SK-N-SH (cell line): ENCODE results near the gene VPS26B.
A peak's percentile ranks its signal among the peaks of the same experiment; 100 is the strongest.

ENCODE experiments used
- CHD2 ChIP-seq: fragments of 150-350 bp; IDR thresholded peaks from 2 replicates; pipeline ENCODE4 v1.6.1; 2018; ENCODE audit warnings: low read length; ENCODE audit not compliant: partially characterized antibody
- GABPA ChIP-seq: IDR thresholded peaks from 2 replicates; pipeline ENCODE4 v1.4.0; 2012; ENCODE audit warnings: low read depth, mild to moderate bottlenecking
- NFIC ChIP-seq: IDR thresholded peaks from 2 replicates; pipeline ENCODE4 v1.4.0; 2012; ENCODE audit warnings: borderline replicate concordance
- POLR2AphosphoS5 ChIP-seq: IDR thresholded peaks from 2 replicates; pipeline ENCODE4 v1.6.1; 2012; ENCODE audit warnings: low read depth, low read length
- RAD21 ChIP-seq: IDR thresholded peaks from 2 replicates; pipeline ENCODE4 v1.6.1; 2012; ENCODE audit warnings: mild to moderate bottlenecking, low read length
- RFX5 ChIP-seq: IDR thresholded peaks from 2 replicates; pipeline ENCODE4 v1.6.1; 2012; ENCODE audit warnings: mild to moderate bottlenecking, improper control_type of control experiment, low read length
- TF ChIP-seq, protein P1 (sequence below): IDR thresholded peaks from 2 replicates; pipeline ENCODE4 v1.4.0; 2012; ENCODE audit warnings: low read depth, borderline replicate concordance
- TF ChIP-seq, protein P2 (sequence below): fragments of 200-600 bp; sonication (generic); IDR thresholded peaks from 2 replicates; pipeline ENCODE4 v1.6.1; 2017; ENCODE audit warnings: antibody characterized with exemption, mild to moderate bottlenecking, moderate library complexity
- TF ChIP-seq, protein P3 (sequence below): fragments of 150-350 bp; IDR thresholded peaks from 2 replicates; pipeline ENCODE4 v1.6.1; 2017; ENCODE audit warnings: antibody characterized with exemption, low read length, low read depth, borderline replicate concordance
- TF ChIP-seq, protein P4 (sequence below): IDR thresholded peaks from 2 replicates; pipeline ENCODE4 v1.6.1; 2012; ENCODE audit warnings: mild to moderate bottlenecking, low read depth, low read length, moderate library complexity
- TF ChIP-seq, protein P5 (sequence below): IDR thresholded peaks from 2 replicates; pipeline ENCODE4; 2012

DNA sequence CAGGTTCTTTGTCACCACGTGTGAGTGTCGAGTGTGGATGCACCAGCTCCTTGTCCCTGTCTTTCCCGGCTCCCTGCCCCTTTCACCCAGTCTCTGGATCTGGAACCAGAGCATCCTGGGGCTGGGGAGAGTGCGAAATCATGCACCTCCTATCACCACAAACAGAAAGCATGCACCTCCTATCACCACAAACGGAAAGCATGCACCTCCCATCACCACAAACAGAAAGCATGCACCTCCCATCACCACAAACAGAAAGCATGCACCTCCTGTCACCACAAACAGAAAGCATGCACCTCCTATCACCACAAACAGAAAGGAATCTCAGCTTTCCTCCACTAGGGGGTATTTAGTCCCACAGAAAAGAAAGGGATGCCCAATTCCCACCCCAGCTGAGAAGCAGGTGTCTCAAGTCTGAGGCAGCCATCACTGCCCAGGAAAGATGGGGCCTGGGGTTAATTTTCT, 45.8 kb downstream of the VPS26B start:
- TF ChIP-seq RFX5: no peak
- TF ChIP-seq, protein P1, sequence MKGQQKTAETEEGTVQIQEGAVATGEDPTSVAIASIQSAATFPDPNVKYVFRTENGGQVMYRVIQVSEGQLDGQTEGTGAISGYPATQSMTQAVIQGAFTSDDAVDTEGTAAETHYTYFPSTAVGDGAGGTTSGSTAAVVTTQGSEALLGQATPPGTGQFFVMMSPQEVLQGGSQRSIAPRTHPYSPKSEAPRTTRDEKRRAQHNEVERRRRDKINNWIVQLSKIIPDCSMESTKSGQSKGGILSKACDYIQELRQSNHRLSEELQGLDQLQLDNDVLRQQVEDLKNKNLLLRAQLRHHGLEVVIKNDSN: no peak
- peak; percentile 40 for TF ChIP-seq RAD21
- TF ChIP-seq POLR2AphosphoS5: no peak
- TF ChIP-seq, protein P2, sequence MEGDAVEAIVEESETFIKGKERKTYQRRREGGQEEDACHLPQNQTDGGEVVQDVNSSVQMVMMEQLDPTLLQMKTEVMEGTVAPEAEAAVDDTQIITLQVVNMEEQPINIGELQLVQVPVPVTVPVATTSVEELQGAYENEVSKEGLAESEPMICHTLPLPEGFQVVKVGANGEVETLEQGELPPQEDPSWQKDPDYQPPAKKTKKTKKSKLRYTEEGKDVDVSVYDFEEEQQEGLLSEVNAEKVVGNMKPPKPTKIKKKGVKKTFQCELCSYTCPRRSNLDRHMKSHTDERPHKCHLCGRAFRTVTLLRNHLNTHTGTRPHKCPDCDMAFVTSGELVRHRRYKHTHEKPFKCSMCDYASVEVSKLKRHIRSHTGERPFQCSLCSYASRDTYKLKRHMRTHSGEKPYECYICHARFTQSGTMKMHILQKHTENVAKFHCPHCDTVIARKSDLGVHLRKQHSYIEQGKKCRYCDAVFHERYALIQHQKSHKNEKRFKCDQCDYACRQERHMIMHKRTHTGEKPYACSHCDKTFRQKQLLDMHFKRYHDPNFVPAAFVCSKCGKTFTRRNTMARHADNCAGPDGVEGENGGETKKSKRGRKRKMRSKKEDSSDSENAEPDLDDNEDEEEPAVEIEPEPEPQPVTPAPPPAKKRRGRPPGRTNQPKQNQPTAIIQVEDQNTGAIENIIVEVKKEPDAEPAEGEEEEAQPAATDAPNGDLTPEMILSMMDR: peak; percentile 28; the same call in 1 of the 2 replicates
- TF ChIP-seq, protein P3, sequence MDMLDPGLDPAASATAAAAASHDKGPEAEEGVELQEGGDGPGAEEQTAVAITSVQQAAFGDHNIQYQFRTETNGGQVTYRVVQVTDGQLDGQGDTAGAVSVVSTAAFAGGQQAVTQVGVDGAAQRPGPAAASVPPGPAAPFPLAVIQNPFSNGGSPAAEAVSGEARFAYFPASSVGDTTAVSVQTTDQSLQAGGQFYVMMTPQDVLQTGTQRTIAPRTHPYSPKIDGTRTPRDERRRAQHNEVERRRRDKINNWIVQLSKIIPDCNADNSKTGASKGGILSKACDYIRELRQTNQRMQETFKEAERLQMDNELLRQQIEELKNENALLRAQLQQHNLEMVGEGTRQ: no peak
- no peak for TF ChIP-seq CHD2
- TF ChIP-seq, protein P4, sequence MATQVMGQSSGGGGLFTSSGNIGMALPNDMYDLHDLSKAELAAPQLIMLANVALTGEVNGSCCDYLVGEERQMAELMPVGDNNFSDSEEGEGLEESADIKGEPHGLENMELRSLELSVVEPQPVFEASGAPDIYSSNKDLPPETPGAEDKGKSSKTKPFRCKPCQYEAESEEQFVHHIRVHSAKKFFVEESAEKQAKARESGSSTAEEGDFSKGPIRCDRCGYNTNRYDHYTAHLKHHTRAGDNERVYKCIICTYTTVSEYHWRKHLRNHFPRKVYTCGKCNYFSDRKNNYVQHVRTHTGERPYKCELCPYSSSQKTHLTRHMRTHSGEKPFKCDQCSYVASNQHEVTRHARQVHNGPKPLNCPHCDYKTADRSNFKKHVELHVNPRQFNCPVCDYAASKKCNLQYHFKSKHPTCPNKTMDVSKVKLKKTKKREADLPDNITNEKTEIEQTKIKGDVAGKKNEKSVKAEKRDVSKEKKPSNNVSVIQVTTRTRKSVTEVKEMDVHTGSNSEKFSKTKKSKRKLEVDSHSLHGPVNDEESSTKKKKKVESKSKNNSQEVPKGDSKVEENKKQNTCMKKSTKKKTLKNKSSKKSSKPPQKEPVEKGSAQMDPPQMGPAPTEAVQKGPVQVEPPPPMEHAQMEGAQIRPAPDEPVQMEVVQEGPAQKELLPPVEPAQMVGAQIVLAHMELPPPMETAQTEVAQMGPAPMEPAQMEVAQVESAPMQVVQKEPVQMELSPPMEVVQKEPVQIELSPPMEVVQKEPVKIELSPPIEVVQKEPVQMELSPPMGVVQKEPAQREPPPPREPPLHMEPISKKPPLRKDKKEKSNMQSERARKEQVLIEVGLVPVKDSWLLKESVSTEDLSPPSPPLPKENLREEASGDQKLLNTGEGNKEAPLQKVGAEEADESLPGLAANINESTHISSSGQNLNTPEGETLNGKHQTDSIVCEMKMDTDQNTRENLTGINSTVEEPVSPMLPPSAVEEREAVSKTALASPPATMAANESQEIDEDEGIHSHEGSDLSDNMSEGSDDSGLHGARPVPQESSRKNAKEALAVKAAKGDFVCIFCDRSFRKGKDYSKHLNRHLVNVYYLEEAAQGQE: no peak
- no peak for TF ChIP-seq GABPA
- no peak for TF ChIP-seq NFIC
- TF ChIP-seq, protein P5, sequence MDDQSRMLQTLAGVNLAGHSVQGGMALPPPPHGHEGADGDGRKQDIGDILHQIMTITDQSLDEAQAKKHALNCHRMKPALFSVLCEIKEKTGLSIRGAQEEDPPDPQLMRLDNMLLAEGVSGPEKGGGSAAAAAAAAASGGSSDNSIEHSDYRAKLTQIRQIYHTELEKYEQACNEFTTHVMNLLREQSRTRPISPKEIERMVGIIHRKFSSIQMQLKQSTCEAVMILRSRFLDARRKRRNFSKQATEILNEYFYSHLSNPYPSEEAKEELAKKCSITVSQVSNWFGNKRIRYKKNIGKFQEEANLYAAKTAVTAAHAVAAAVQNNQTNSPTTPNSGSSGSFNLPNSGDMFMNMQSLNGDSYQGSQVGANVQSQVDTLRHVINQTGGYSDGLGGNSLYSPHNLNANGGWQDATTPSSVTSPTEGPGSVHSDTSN: no peak
